Choroid plexus epithelial cell (primary cell): ENCODE data around the gene SPDYE9.
"Not testable (repeated sequence)": the region's sequence is repeated elsewhere in the genome, so short reads cannot be mapped to it uniquely, and the experiment has no call there.

Experiments used
- DNase-seq: peaks from one replicate; pipeline ENCODE4 v3.0.0-alpha.2; 2010; ENCODE audit warnings: low read depth
- H3K4me3 ChIP-seq: 2 replicates; pipeline ENCODE4 v1.5.1; 2011; ENCODE audit warnings: low read depth, mild to moderate bottlenecking, control low read depth, low read length, moderate library complexity

Gene SPDYE9, protein sequence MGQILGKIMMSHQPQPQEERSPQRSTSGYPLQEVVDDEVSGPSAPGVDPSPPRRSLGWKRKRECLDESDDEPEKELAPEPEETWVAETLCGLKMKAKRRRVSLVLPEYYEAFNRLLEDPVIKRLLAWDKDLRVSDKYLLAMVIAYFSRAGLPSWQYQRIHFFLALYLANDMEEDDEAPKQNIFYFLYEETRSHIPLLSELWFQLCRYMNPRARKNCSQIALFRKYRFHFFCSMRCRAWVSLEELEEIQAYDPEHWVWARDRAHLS

DNA sequence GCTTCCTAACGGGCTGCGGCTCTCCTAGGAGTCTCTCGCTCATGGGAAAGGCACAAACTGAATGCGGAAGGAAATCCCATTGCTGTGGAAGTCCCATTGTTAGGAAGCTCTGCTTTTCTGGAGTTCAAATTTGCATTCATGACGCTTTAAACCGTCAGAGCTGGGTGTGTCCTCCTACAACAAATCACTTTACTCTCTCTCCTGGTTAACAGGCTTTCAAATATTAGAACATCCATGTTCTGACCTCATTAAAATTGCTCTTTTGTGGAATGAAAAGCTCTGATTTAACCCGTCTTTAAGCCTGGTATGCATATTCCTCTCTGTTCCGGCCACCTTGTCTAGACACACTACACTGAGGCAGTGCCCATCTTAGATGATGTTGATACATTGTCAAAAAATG, at the start of gene SPDYE9:
Gene SPDYE9, minus strand, starts transcription at position 101 of the 400 bp plus-strand sequence. CDS start 1,800 bp downstream, outside the sequence.
- DNase-seq, H3K4me3 ChIP-seq: not testable (repeated sequence)

DNA sequence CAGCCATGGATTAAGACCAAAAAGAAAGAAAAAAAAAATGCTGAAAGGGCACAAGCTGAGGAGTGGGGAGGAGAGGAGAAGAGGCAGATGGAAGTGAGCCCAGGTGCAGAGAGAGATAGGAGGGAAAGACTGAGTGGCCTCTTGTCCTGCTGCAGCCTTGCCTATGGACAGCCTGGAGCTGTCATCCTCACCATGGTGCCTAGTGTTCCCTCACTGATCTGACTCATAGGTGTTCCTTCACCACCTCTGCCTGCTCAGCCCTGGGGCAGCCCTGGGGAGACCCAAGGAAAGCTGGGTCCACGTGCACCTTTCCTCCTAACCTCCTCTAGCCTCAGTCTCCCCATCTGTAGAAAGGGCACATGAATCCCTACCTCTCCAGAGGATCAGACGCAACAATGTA, 49.0 kb upstream of the SPDYE9 start:
- DNase-seq, H3K4me3 ChIP-seq: not testable (repeated sequence)

DNA sequence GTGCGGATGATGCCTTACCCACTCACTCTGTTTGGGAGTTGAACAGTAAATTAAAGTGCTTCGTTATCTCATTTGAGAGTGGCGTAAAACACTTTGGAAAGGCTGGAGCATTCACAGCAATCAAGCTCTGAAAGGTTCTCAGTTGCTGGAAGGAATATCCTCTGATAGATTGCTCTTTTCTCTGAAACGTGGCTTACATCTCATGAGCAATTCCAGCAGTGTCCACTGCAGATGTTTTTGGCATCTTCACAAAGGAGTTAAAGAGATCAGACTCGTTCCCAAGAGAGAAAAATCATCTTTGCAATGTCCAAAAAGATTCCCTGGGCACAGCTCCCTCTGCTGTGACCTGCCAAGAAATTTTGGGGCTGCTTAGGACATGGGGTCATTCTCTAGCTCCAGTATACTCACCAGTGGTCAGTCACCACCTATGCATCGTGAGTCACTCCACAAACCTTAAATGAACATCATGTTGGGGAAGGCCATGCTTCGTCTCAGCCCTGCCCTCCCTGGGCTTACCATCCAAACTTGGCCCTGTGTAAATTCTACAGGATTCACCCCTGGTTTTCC, 46.9 kb upstream of the SPDYE9 start:
- DNase-seq, H3K4me3 ChIP-seq: not testable (repeated sequence)

DNA sequence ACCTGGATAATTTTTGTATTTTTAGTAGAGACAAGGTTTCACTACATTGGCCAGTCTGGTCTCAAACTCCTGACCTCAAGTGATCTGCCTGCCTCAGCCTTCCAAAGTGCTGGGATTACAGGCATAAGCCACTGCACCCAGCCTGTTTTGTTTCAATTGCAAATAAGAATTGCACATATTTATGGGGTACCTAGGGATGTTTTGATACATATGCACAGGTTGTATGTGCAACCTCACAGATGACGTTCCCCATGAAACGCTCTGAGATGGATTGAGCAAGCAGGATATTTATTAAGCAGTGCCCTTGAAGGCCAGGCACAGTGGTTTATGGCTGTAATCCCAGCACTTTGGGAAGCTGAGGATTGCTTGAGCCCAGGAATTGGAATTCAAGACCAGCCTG, 44.8 kb upstream of the SPDYE9 start:
- DNase-seq, H3K4me3 ChIP-seq: not testable (repeated sequence)

DNA sequence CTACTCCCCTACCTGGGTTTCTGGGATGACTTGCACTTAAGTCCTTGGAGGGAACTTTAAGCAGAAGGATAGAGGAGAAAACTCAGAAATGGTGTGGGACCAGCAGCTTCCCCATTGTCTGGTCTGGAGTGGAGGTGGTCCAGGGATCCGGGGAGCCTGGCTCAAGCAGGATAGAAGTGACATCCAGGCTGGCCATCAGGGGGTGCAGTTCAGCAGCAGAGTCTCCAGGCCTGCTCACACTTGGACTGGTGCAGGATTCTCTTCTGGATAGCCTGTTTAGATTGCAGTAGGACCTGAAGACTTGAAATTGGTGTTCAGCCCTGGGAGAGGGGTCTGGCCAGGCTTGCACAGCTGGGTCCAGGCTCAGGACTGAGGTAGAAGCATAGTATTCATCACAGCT, 38.3 kb upstream of the SPDYE9 start:
- DNase-seq, H3K4me3 ChIP-seq: not testable (repeated sequence)

DNA sequence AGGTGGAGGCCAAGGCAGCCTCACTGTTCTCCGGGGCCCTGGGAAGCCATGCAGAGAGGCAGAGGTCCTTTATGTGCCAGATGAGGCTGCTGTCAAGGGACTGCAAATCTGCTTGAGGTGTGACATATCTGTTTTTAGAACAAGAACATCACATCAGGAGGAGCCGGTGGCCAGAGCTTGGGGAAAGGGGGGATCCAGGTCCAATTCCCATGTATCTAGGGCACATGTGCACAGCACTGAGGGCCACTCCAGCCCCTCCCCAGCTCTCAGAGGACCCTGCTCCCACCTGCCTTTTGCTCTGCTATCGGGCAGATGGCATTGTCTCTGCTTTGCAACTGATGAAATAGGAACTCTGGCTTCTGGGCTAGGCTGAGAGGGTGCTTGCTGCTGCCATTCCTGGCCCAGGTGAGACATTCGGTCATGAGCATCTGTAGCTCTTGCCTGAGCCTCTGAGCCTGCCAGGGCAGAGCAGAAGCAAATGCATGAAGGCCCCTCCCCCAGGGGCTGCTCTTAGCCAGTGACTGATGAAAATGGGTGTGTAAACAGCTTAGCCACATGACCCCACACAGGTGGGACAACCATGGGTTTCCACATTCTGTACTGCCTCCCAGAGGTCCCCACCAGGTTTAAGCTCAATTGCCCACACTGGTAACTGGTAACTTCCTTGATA, 37.1 kb upstream of the SPDYE9 start:
- not testable (repeated sequence) for H3K4me3 ChIP-seq, DNase-seq

DNA sequence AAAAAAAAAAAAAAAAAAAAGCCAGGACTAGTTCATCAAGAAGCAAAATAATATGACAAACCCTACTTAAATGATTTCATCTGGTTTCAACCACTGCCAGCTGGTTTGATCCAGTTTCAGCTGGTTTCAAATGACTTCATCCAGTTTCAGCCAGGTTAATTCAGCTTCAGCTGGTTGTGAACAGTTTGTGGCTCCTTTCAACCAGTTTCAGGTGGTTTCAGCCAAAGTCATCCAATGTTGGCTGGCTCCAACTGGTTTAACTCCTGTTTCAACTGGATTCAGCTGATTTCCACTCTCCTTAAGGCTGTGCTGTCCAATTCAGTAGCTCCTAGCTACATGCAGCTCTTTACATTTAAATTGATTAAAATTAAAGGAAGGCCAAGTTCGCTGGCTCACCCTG, 32.3 kb upstream of the SPDYE9 start:
- not testable (repeated sequence) for H3K4me3 ChIP-seq, DNase-seq

DNA sequence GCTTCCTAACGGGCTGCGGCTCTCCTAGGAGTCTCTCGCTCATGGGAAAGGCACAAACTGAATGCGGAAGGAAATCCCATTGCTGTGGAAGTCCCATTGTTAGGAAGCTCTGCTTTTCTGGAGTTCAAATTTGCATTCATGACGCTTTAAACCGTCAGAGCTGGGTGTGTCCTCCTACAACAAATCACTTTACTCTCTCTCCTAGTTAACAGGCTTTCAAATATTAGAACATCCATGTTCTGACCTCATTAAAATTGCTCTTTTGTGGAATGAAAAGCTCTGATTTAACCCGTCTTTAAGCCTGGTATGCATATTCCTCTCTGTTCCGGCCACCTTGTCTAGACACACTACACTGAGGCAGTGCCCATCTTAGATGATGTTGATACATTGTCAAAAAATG, 28.0 kb downstream of the SPDYE9 start, which contains the start of gene SPDYE11:
Gene SPDYE11, minus strand, starts transcription at position 101 of the 400 bp plus-strand sequence. CDS start 1,800 bp downstream, outside the sequence.
- DNase-seq, H3K4me3 ChIP-seq: not testable (repeated sequence)

DNA sequence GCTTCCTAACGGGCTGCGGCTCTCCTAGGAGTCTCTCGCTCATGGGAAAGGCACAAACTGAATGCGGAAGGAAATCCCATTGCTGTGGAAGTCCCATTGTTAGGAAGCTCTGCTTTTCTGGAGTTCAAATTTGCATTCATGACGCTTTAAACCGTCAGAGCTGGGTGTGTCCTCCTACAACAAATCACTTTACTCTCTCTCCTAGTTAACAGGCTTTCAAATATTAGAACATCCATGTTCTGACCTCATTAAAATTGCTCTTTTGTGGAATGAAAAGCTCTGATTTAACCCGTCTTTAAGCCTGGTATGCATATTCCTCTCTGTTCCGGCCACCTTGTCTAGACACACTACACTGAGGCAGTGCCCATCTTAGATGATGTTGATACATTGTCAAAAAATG, 56.2 kb downstream of the SPDYE9 start, which contains the start of gene SPDYE8:
Gene SPDYE8, minus strand, starts transcription at position 101 of the 400 bp plus-strand sequence. CDS start 1,800 bp downstream, outside the sequence.
- DNase-seq, H3K4me3 ChIP-seq: not testable (repeated sequence)
